HCT116 (cell line): ENCODE data around the gene RNASE2. TPM values are rescaled to one million over a fixed set of nuclear protein-coding genes. Genes with fewer than 3 reads are reported as not detected.
"Not testable (repeated sequence)": the region's sequence is repeated elsewhere in the genome, so short reads cannot be mapped to it uniquely, and the experiment has no call there.

Source experiments
- ATAC-seq: fragments of 200-7000 bp; cut with Tn5 transposase; 2 replicates; pipeline ENCODE4 v1.9.1; 2020; ENCODE audit warnings: mild to moderate bottlenecking, moderate library complexity
- BruUV-seq: library from RNA; stranded (reverse); fragments of 400-500 nt; replicated peaks from 2 replicates; lab custom pipeline; 2021; lab: Mats Ljungman, UMichigan
- CTCF ChIA-PET: fragments of 300-600 bp; sonication (Branson Sonifier 250); formaldehyde crosslinking; loops from one replicate; lab custom pipeline; 2021; ENCODE audit warnings: antibody characterized with exemption; lab: Charles Lee
- POLR2A ChIA-PET: fragments of 300-600, 350-600 bp; sonication (Branson Sonifier 250); formaldehyde crosslinking; loops from one replicate; lab custom pipeline; 2021; ENCODE audit warnings: antibody characterized with exemption; lab: Charles Lee
- RAD21 ChIA-PET, 2 experiments: fragments of 300-600 bp; sonication (Branson Sonifier 250); formaldehyde crosslinking; loops; one replicate each; lab custom pipeline; 2023; ENCODE audit warnings: low total read pairs in 2 of 2; ENCODE audit not compliant: uncharacterized antibody in 2 of 2, unreplicated experiment in 2 of 2, low non-redundant PET in 1 of 2; lab: Charles Lee
- DNase-seq: peaks from one replicate; pipeline ENCODE4 v3.0.0-alpha.2; 2010; ENCODE audit warnings: low read depth, low spot score
- H2AFZ ChIP-seq: fragments of 200-600 bp; shearing (Covaris generic), sonication (generic); 2 replicates; pipeline ENCODE4 v1.6.1; 2017; ENCODE audit warnings: low read depth, mixed run types, mixed read lengths, antibody characterized with exemption, low read length; ENCODE audit not compliant: poor library complexity, severe bottlenecking
- H3K27ac ChIP-seq: 2 replicates; pipeline ENCODE4 v1.5.1; 2012; ENCODE audit warnings: low read depth, low read length
- H3K27me3 ChIP-seq: fragments of 200-600 bp; sonication (generic); 2 replicates; pipeline ENCODE4 v1.6.1; 2016; ENCODE audit warnings: mixed run types, low read length, mixed read lengths; ENCODE audit not compliant: insufficient read depth
- H3K36me3 ChIP-seq, 2 experiments: fragments of 200-500 bp in 1 of 2; fragments of 200-600 bp in 1 of 2; sonication (Bioruptor generic) in 1 of 2; sonication (generic) in 1 of 2; 2 replicates each; pipeline versions ENCODE4 v1.5.1 to v1.6.1; 2014 to 2016; ENCODE audit warnings: low read length in 2 of 2, inconsistent platforms in 1 of 2, mixed read lengths in 1 of 2, mixed run types in 1 of 2; ENCODE audit not compliant: insufficient read depth in 2 of 2, control insufficient read depth in 1 of 2
- H3K4me1 ChIP-seq, 2 experiments: fragments of 200-600 bp in 1 of 2; sonication (generic) in 1 of 2; 2 replicates each; pipeline versions ENCODE4 v1.5.1 to v1.6.1; 2012 to 2017; ENCODE audit warnings: low read length in 2 of 2, inconsistent platforms in 1 of 2, mild to moderate bottlenecking in 1 of 2, mixed read lengths in 1 of 2, mixed run types in 1 of 2, moderate library complexity in 1 of 2; ENCODE audit not compliant: insufficient read depth in 2 of 2, control insufficient read depth in 1 of 2
- H3K4me2 ChIP-seq: fragments of 200-600 bp; sonication (generic); 2 replicates; pipeline ENCODE4 v1.6.1; 2017; ENCODE audit warnings: mixed run types, low read length, mixed read lengths
- H3K4me3 ChIP-seq, 2 experiments: fragments of 200-600 bp in 1 of 2; sonication (generic) in 1 of 2; replicated peaks in 1 of 2; 2 replicates each; pipeline ENCODE4 v1.5.1; 2011 to 2016; ENCODE audit warnings: low read length in 2 of 2, control low read depth in 1 of 2, low read depth in 1 of 2, mild to moderate bottlenecking in 1 of 2, mixed read lengths in 1 of 2, mixed run types in 1 of 2
- H3K79me2 ChIP-seq: fragments of 200-600 bp; sonication (generic); 2 replicates; pipeline ENCODE4 v1.6.1; 2017; ENCODE audit warnings: mild to moderate bottlenecking, mixed run types, low read length, moderate library complexity, mixed read lengths; ENCODE audit not compliant: insufficient read depth
- H3K9ac ChIP-seq: fragments of 200-600 bp; sonication (generic); 2 replicates; pipeline ENCODE4 v1.6.1; 2016; ENCODE audit warnings: low read length, mixed read lengths
- H3K9me2 ChIP-seq: fragments of 200-600 bp; sonication (generic), shearing (Covaris generic); 2 replicates; pipeline ENCODE4 v1.6.1; 2017; ENCODE audit warnings: mixed run types, mild to moderate bottlenecking, moderate library complexity; ENCODE audit not compliant: insufficient read depth
- H3K9me3 ChIP-seq, 2 experiments: fragments of 200-500 bp in 1 of 2; fragments of 200-600 bp in 1 of 2; sonication (Bioruptor generic) in 1 of 2; sonication (generic) in 1 of 2; 2 replicates each; pipeline ENCODE4 v1.6.1; 2014 to 2017; ENCODE audit warnings: low read length in 2 of 2, mixed read lengths in 2 of 2, inconsistent platforms in 1 of 2, low read depth in 1 of 2, mild to moderate bottlenecking in 1 of 2, mixed run types in 1 of 2, moderate library complexity in 1 of 2; ENCODE audit not compliant: control insufficient read depth in 1 of 2, insufficient read depth in 1 of 2
- H4K20me1 ChIP-seq: fragments of 200-600 bp; sonication (generic), shearing (Covaris generic); 2 replicates; pipeline ENCODE4 v1.6.1; 2017; ENCODE audit warnings: mixed run types, mild to moderate bottlenecking, moderate library complexity; ENCODE audit not compliant: insufficient read depth
- CBX3 ChIP-seq: IDR thresholded peaks from 2 replicates; pipeline ENCODE4 v1.6.1; 2012; ENCODE audit warnings: low read depth
- CEBPB ChIP-seq: IDR thresholded peaks from 2 replicates; pipeline ENCODE4 v1.6.1; 2012; ENCODE audit warnings: low read depth
- CTCF ChIP-seq, 3 experiments: fragments of 200-600 bp in 1 of 3; sonication (generic) in 1 of 3; IDR thresholded peaks in 2 of 3; conservative IDR thresholded peaks in 1 of 3; 2 replicates each; pipeline ENCODE4 v1.5.1; 2012 to 2017; ENCODE audit warnings: low read depth in 2 of 3, low read length in 2 of 3, antibody characterized with exemption in 1 of 3, borderline replicate concordance in 1 of 3, control low read depth in 1 of 3, mild to moderate bottlenecking in 1 of 3, mixed read lengths in 1 of 3, mixed run types in 1 of 3, moderate library complexity in 1 of 3; ENCODE audit not compliant: insufficient read depth in 1 of 3
- EGR1 ChIP-seq: IDR thresholded peaks from 2 replicates; pipeline ENCODE4 v1.6.1; 2012; ENCODE audit warnings: low read depth
- ELF1 ChIP-seq: IDR thresholded peaks from 2 replicates; pipeline ENCODE4 v1.6.1; 2012; ENCODE audit warnings: low read depth, borderline replicate concordance
- EZH2 ChIP-seq: fragments of 200-600 bp; sonication (generic); IDR thresholded peaks from 2 replicates; pipeline ENCODE4 v1.6.1; 2017; ENCODE audit warnings: antibody characterized with exemption, mixed run types
- EZH2phosphoT487 ChIP-seq: fragments of 200-600 bp; IDR thresholded peaks from 2 replicates; pipeline ENCODE4 v1.6.1; 2018; ENCODE audit warnings: antibody characterized with exemption, borderline replicate concordance
- JUND ChIP-seq: IDR thresholded peaks from 2 replicates; pipeline ENCODE4 v1.6.1; 2012
- RAD21 ChIP-seq: IDR thresholded peaks from 2 replicates; pipeline ENCODE4 v1.6.1; 2012; ENCODE audit warnings: low read depth, mild to moderate bottlenecking
- SIN3A ChIP-seq: IDR thresholded peaks from 2 replicates; pipeline ENCODE4 v1.6.1; 2012; ENCODE audit warnings: low read depth
- SP1 ChIP-seq: IDR thresholded peaks from 2 replicates; pipeline ENCODE4 v1.6.1; 2012; ENCODE audit warnings: low read depth
- SRF ChIP-seq: IDR thresholded peaks from 2 replicates; pipeline ENCODE4 v1.6.1; 2012; ENCODE audit warnings: low read depth
- TCF7L2 ChIP-seq: IDR thresholded peaks from 2 replicates; pipeline ENCODE4 v1.7.0; 2011; ENCODE audit warnings: borderline replicate concordance, inconsistent platforms; ENCODE audit not compliant: insufficient read depth, insufficient read length; ENCODE audit errors: extremely low read depth
- YY1 ChIP-seq: IDR thresholded peaks from 2 replicates; pipeline ENCODE4 v1.6.1; 2011; ENCODE audit warnings: low read length, low read depth, moderate library complexity, mild to moderate bottlenecking; ENCODE audit not compliant: insufficient replicate concordance; ENCODE audit errors: extremely low read depth
- ZFX ChIP-seq: fragments of 450-650 bp; IDR thresholded peaks from 2 replicates; pipeline ENCODE4 v1.6.1; 2017
- intact Hi-C: fragments of 100-400 bp; cut with micrococcal nuclease; formaldehyde crosslinking; loops from 2 replicates; pipeline ENCODE4 v1.10.0; 2022
- total RNA-seq: library from RNA; stranded (reverse); gene quantifications from one replicate; pipeline ENCODE4 v1.2.1, GENCODE V29; 2021; ENCODE audit not compliant: unreplicated experiment
- TF ChIP-seq, protein P1 (sequence below): IDR thresholded peaks from 2 replicates; pipeline ENCODE4 v1.6.1; 2012

RNASE2 gene
- total RNA-seq, 1 experiment from 2014 or later: not detected

GRCh38 chr14:20905676-20906075, 49.6 kb upstream of the RNASE2 start (continued):
- TF ChIP-seq SRF (no peak), EGR1 (no peak), TCF7L2 (no peak), YY1 (no peak), RAD21 (no peak), ELF1 (no peak), SP1 (no peak)

DNA sequence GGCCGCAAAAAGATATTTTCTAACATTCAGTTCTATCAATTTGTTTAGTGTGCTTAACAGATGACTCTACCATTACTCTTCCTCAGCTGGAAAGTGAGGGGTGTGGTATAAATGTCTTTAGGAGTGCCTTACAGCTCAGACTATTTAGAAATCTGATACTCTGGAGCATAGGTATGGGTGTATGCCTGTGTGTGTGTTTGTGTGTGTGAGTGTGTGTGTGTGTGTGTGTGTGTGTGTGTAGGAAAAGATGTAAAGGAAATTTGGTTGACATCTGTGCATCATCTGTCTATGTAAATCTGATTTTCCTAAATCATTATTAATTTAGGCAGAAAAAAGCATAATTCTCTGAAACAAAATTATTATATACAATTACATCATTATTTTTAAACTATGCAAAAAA, 48.1 kb upstream of the RNASE2 start:
- peaks cover 23% of the 10 kb centered on the region for H3K27me3 ChIP-seq
- TF ChIP-seq CBX3 (no peak), TCF7L2 (no peak), SIN3A (no peak), CEBPB (no peak), JUND (no peak), YY1 (no peak), SP1 (no peak), EZH2phosphoT487 (no peak), CTCF (IDR thresholded peaks at IDR 0.05 in 2 of 3, conservative IDR thresholded peaks at IDR 0.05 in 1 of 3; ENCODE audit: borderline replicate concordance in 1 of 3, insufficient read depth in 1 of 3, low read depth in 2 of 3, low read length in 2 of 3) (no peak), ZFX (no peak), EZH2 (no peak), ELF1 (no peak)
- TF ChIP-seq, protein P1, sequence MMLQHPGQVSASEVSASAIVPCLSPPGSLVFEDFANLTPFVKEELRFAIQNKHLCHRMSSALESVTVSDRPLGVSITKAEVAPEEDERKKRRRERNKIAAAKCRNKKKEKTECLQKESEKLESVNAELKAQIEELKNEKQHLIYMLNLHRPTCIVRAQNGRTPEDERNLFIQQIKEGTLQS: no peak
- no peak overlapping the region for H3K27ac ChIP-seq
- H4K20me1 ChIP-seq: no peaks in the 10 kb centered on the region
- no peak for DNase-seq
- RAD21 ChIA-PET: no interaction called here
- H3K36me3 ChIP-seq: no peaks in the 10 kb centered on the region
- ATAC-seq: no peak
- H3K9ac ChIP-seq: no peak overlapping the region
- H3K4me3 ChIP-seq: no peak overlapping the region
- POLR2A ChIA-PET: no interaction called here
- no TSS peak for BruUV-seq
- no peak overlapping the region for H2AFZ ChIP-seq
- H3K4me1 ChIP-seq: no peaks in the 10 kb centered on the region
- no peak overlapping the region for H3K4me2 ChIP-seq
- intact Hi-C loops: no loop called here
- no peaks in the 10 kb centered on the region for H3K9me2 ChIP-seq
- no peaks in the 10 kb centered on the region for H3K9me3 ChIP-seq
- CTCF ChIA-PET: interaction anchor here (1.1 kb wide), 1 partner anchor 64 kb away, joined by 6 read pairs; no protein-coding TSS in a partner anchor
- H3K79me2 ChIP-seq: no peaks in the 10 kb centered on the region

DNA sequence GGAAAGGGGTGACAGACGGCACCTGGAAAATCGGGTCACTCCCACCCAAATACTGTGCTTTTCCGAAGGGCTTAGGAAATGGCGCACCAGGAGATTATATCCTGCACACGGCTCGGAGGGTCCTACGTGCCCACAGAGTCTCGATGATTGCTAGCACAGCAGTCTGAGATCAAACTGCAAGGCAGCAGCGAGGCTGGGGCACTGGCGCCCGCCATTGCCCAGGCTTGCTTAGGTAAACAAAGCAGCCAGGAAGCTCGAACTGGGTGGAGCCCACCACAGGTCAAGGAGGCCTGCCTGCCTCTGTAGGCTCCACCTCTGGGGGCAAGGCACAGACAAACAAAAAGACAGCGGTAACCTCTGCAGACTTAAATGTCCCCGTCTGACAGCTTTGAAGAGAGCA, 44.5 kb upstream of the RNASE2 start:
- RAD21 ChIA-PET, H3K4me3 ChIP-seq, H2AFZ ChIP-seq, intact Hi-C loops, H4K20me1 ChIP-seq, H3K79me2 ChIP-seq, H3K9me2 ChIP-seq, DNase-seq, ATAC-seq, POLR2A ChIA-PET, H3K9me3 ChIP-seq, H3K36me3 ChIP-seq, H3K4me2 ChIP-seq, H3K27ac ChIP-seq, BruUV-seq, H3K4me1 ChIP-seq, H3K9ac ChIP-seq, CTCF ChIA-PET: not testable (repeated sequence)
- H3K27me3 ChIP-seq: peaks cover 10% of the 10 kb centered on the region
